MCF 10A (cell line): ENCODE measurements around the gene CD320. TPM values are rescaled to one million over a fixed set of nuclear protein-coding genes. Genes with fewer than 3 reads are reported as not detected.

Source experiments
- BruUV-seq: library from RNA; stranded (reverse); fragments of 400-500 nt; replicated peaks from 2 replicates; lab custom pipeline; 2021; lab: Mats Ljungman, UMichigan
- CTCF ChIA-PET: fragments of 300-600 bp; sonication (Branson Sonifier 250); formaldehyde crosslinking; extraction: SDS; loops from one replicate; lab custom pipeline; 2021; ENCODE audit warnings: antibody characterized with exemption, inconsistent platforms; lab: Yijun Ruan, JAX
- POLR2A ChIA-PET: fragments of 300-600, 350-650 bp; sonication (Branson Sonifier 250); formaldehyde crosslinking; extraction: SDS; loops from one replicate; lab custom pipeline; 2020; ENCODE audit warnings: antibody characterized with exemption, inconsistent platforms; lab: Yijun Ruan, JAX
- DNase-seq: peaks from one replicate; pipeline ENCODE4 v3.0.0-alpha.2; 2018; ENCODE audit not compliant: unreplicated experiment
- H3K27ac Mint-ChIP-seq: one replicate; pipeline ENCODE4 v1.8.0; 2022; ENCODE audit warnings: mild to moderate bottlenecking, low read depth, mixed read lengths; ENCODE audit not compliant: unreplicated experiment
- H3K27me3 Mint-ChIP-seq: one replicate; pipeline ENCODE4 v1.8.0; 2022; ENCODE audit warnings: mixed read lengths; ENCODE audit not compliant: insufficient read depth, unreplicated experiment
- H3K36me3 Mint-ChIP-seq: one replicate; pipeline ENCODE4 v1.8.0; 2022; ENCODE audit warnings: mild to moderate bottlenecking, moderate library complexity, mixed read lengths; ENCODE audit not compliant: insufficient read depth, unreplicated experiment
- H3K4me1 Mint-ChIP-seq: one replicate; pipeline ENCODE4 v1.8.0; 2022; ENCODE audit warnings: mixed read lengths; ENCODE audit not compliant: insufficient read depth, unreplicated experiment
- H3K4me3 Mint-ChIP-seq: one replicate; pipeline ENCODE4 v1.8.0; 2022; ENCODE audit warnings: mild to moderate bottlenecking, moderate library complexity, mixed read lengths; ENCODE audit not compliant: unreplicated experiment
- H3K9me3 Mint-ChIP-seq: one replicate; pipeline ENCODE4 v1.8.0; 2022; ENCODE audit warnings: mixed read lengths; ENCODE audit not compliant: unreplicated experiment
- intact Hi-C: fragments of 100-400 bp; cut with micrococcal nuclease; formaldehyde crosslinking; loops from 2 replicates; pipeline ENCODE4 v1.14.1; 2022
- total RNA-seq: library from RNA; stranded (reverse); gene quantifications from 2 replicates; pipeline ENCODE4 v1.2.3, GENCODE V29; 2022
- TF ChIP-seq, protein P1 (sequence below): fragments of 200-600 bp; IDR thresholded peaks from one replicate; pipeline ENCODE4 v1.8.0; 2022; ENCODE audit warnings: antibody characterized with exemption, mild to moderate bottlenecking; ENCODE audit not compliant: unreplicated experiment

Gene CD320
- total RNA-seq, 1 experiment from 2014 or later, result 68.8 TPM

DNA sequence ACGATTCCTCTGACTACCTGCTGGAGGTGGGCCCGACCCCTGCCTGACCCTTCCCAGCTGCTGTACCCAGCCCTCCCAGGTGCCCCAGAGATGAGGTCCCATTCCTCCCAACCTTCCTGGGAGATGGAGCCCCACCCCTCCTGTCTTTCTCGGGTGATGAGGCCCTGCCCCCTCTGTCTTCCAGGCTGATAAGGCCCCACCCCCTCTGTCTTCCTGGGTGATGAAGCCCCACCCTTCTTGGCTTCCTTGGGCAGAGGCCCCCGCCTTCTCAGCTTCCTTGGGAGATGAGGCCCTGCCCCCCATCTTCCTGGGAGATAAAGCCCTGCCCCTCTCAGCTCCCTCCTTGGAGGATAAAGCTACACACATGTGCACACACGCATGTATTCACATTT, 51.1 kb downstream of the CD320 start:
- no peak overlapping the region for H3K27ac Mint-ChIP-seq
- intact Hi-C loops, result loop anchor here (10.0 kb wide), 1 partner anchor 1152 kb away; no protein-coding TSS in a partner anchor
- no peaks in the 10 kb centered on the region for H3K36me3 Mint-ChIP-seq
- POLR2A ChIA-PET, result no interaction called here
- CTCF ChIA-PET, result interaction anchor here (0.6 to 2.4 kb wide), 4 partner anchors 74 to 405 kb away, joined by 3 to 19 read pairs (median 5); partner anchors contain the start of gene TIMM44
- BruUV-seq, result no TSS peak
- TF ChIP-seq, protein P1, sequence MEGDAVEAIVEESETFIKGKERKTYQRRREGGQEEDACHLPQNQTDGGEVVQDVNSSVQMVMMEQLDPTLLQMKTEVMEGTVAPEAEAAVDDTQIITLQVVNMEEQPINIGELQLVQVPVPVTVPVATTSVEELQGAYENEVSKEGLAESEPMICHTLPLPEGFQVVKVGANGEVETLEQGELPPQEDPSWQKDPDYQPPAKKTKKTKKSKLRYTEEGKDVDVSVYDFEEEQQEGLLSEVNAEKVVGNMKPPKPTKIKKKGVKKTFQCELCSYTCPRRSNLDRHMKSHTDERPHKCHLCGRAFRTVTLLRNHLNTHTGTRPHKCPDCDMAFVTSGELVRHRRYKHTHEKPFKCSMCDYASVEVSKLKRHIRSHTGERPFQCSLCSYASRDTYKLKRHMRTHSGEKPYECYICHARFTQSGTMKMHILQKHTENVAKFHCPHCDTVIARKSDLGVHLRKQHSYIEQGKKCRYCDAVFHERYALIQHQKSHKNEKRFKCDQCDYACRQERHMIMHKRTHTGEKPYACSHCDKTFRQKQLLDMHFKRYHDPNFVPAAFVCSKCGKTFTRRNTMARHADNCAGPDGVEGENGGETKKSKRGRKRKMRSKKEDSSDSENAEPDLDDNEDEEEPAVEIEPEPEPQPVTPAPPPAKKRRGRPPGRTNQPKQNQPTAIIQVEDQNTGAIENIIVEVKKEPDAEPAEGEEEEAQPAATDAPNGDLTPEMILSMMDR, result no peak
- no peaks in the 10 kb centered on the region for H3K4me1 Mint-ChIP-seq
- H3K4me3 Mint-ChIP-seq, result no peak overlapping the region
- DNase-seq, result no peak
- H3K27me3 Mint-ChIP-seq, result no peaks in the 10 kb centered on the region
- no peaks in the 10 kb centered on the region for H3K9me3 Mint-ChIP-seq

DNA sequence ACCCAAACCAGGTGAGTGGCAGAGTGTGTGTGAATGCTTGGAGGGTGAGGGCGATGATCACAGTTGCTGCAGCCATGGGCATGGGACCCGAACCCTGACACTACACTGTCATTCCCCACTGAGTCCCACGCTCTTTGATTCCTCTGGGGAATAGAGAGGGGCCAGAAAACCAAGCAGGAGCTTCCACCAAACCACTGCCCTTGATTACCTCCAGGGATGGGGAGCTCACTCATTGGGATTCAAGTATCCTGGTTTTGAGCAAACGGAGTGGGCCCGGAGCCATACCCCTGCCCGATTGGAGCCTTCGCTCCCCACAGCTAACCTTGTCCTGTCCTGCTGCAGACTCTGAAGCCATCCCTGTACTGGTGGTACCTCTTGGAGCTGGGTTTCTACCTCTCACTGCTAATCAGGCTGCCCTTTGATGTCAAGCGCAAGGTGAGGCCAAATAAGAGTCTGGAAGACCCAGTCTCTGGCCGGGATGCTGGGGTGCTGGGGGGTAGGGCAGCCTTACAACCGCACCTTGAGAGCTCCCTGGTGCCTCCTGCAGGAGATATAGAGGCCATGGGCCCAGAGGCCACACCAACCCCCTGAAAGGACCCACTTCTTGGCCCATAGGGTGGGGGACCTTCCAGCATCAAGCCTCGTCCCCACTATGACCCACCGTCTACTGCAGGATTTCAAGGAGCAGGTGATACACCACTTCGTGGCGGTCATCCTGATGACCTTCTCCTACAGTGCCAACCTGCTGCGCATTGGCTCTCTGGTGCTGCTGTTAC, 51.7 kb downstream of the CD320 start:
- H3K27ac Mint-ChIP-seq, result no peak overlapping the region
- H3K9me3 Mint-ChIP-seq, result no peaks in the 10 kb centered on the region
- no peak for DNase-seq
- CTCF ChIA-PET, result interaction anchor here (0.6 to 2.4 kb wide), 6 partner anchors 11 to 404 kb away, joined by 3 to 19 read pairs (median 4); partner anchors contain the start of gene TIMM44
- intact Hi-C loops, result loop anchor here (10.0 kb wide), 1 partner anchor 1152 kb away; no protein-coding TSS in a partner anchor
- no peaks in the 10 kb centered on the region for H3K27me3 Mint-ChIP-seq
- H3K4me1 Mint-ChIP-seq, result no peaks in the 10 kb centered on the region
- TF ChIP-seq, protein P1, result no peak
- H3K36me3 Mint-ChIP-seq, result no peaks in the 10 kb centered on the region
- POLR2A ChIA-PET, result interaction anchor here (0.5 kb wide), 1 partner anchor 314 kb away, joined by 3 read pairs; no protein-coding TSS in a partner anchor
- no peak overlapping the region for H3K4me3 Mint-ChIP-seq
- BruUV-seq, result no TSS peak

DNA sequence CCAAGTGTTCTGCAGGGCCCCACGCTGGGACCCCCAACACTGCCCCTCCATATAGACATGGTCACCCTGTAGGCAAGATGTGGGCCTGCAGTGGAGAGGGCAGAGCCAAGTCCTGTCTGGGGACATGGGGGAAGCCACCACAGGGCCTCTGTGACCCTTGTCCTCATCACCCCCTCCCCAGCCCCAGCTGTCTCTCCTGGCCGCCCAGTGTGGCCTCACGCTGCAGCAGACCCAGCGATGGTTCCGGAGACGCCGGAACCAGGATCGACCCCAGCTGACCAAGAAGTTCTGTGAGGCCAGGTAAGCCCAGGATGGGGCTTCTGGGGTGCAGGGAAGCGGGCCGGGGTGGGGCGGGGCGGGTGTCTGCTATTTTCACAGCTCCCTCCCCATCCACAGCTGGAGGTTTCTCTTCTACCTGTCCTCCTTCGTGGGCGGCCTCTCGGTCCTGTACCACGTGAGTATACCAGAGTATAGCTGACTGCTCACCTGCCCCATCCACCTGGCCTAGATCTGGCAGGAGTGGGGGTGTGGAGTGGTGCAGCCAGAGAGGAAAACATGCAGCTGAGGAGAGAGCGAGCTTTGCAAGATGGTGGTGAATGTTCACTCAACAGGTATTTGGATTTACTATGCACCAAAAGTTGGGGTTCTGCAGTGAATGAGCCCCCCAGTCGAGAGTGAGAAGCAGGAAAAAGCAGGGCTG, 52.6 kb downstream of the CD320 start:
- Mint-ChIP-seq H3K4me3 (no peak overlapping the region), H3K27ac (no peak overlapping the region), H3K9me3 (no peaks in the 10 kb centered on the region), H3K4me1 (no peaks in the 10 kb centered on the region), H3K36me3 (no peaks in the 10 kb centered on the region), H3K27me3 (no peaks in the 10 kb centered on the region)
- ChIA-PET POLR2A (interaction anchor here (0.6 kb wide), 1 partner anchor 311 kb away, joined by 4 read pairs; no protein-coding TSS in a partner anchor), CTCF (interaction anchor here (0.7 to 2.4 kb wide), 4 partner anchors 11 to 403 kb away, joined by 3 to 19 read pairs (median 4); partner anchors contain the start of genes RPS28 and TIMM44)
- TF ChIP-seq, protein P1, result no peak
- intact Hi-C loops, result loop anchor here (10.0 kb wide), 1 partner anchor 1151 kb away; no protein-coding TSS in a partner anchor
- no TSS peak for BruUV-seq
- DNase-seq, result no peak
